K562 (cell line): ENCODE data around the gene RPL27A. TPM values are rescaled to one million over a fixed set of nuclear protein-coding genes. Genes with fewer than 3 reads are reported as not detected.

Experiments
- ATAC-seq: fragments of 200-7000 bp; cut with Tn5 transposase; 3 replicates; pipeline ENCODE4 v1.9.1; 2020; ENCODE audit warnings: moderate library complexity
- BruUV-seq: library from RNA; stranded (reverse); fragments of 400-500 nt; replicated peaks from 2 replicates; lab custom pipeline; 2021; lab: Mats Ljungman, UMichigan
- CTCF ChIA-PET: fragments of 300-600 bp; formaldehyde crosslinking; extraction: SDS; loops from one replicate; lab custom pipeline; 2021; ENCODE audit warnings: low intra/inter-chr PET ratio; lab: Yijun Ruan, JAX
- POLR2A ChIA-PET: fragments of 300-600, 350-650 bp; sonication (Branson Sonifier 250); formaldehyde crosslinking; extraction: SDS; loops from one replicate; lab custom pipeline; 2021; ENCODE audit warnings: antibody characterized with exemption, inconsistent platforms; lab: Yijun Ruan, JAX
- DNase-seq, 4 experiments: peaks; one replicate each; pipeline versions ENCODE4 v3.0.0 to v3.0.0-alpha.2; 2011 to 2018; ENCODE audit warnings: low spot score in 3 of 4, mixed read lengths in 3 of 4; ENCODE audit errors: extremely low read depth in 1 of 4
- FAIRE-seq: peaks from 2 replicates; lab custom pipeline; 2011; peaks lifted over from hg19 to GRCh38; lab: Jason Lieb, UNC
- H2AFZ ChIP-seq: 2 replicates; pipeline ENCODE4 v1.6.0; 2011; ENCODE audit warnings: low read depth, low read length, control low read depth, inconsistent platforms
- H3K27ac ChIP-seq: fragments of 200-600 bp; 3 replicates; pipeline ENCODE4 v1.8.0; 2011; ENCODE audit warnings: low read depth, mild to moderate bottlenecking, control low read depth, inconsistent platforms, low read length, moderate library complexity, mixed read lengths; ENCODE audit errors: extremely low read depth
- H3K27me3 ChIP-seq, 2 experiments: fragments of 300-600 bp in 1 of 2; 2 replicates in 1 of 2; 3 replicates in 1 of 2; pipeline versions ENCODE4 v1.6.0 to v1.8.0; 2011; ENCODE audit warnings: inconsistent platforms in 2 of 2, low read length in 2 of 2, mild to moderate bottlenecking in 1 of 2, mixed read lengths in 1 of 2, moderate library complexity in 1 of 2; ENCODE audit not compliant: control insufficient read depth in 2 of 2, insufficient read depth in 2 of 2
- H3K36me3 ChIP-seq: fragments of 300-600 bp; 3 replicates; pipeline ENCODE4 v1.8.0; 2011; ENCODE audit warnings: mild to moderate bottlenecking, low read length, inconsistent platforms; ENCODE audit not compliant: control insufficient read depth, insufficient read depth
- H3K4me1 ChIP-seq, 2 experiments: fragments of 200-600 bp in 1 of 2; replicated peaks in 1 of 2; 2 replicates in 1 of 2; 3 replicates in 1 of 2; pipeline versions ENCODE4 v1.5.1 to v1.8.0; 2011; ENCODE audit warnings: inconsistent platforms in 2 of 2, low read length in 2 of 2, mild to moderate bottlenecking in 1 of 2, mixed read lengths in 1 of 2, moderate library complexity in 1 of 2; ENCODE audit not compliant: control insufficient read depth in 2 of 2, insufficient read depth in 2 of 2
- H3K4me2 ChIP-seq: 2 replicates; pipeline ENCODE4 v1.6.1; 2011; ENCODE audit warnings: low read length, control low read depth, inconsistent platforms, mixed read lengths; ENCODE audit not compliant: insufficient read depth
- H3K4me3 ChIP-seq: fragments of 200-600 bp; sonication (generic), shearing (Covaris generic); 2 replicates; pipeline ENCODE4 v1.5.1; 2016; ENCODE audit warnings: control low read depth, inconsistent platforms
- H3K79me2 ChIP-seq: fragments of 200-600 bp; 3 replicates; pipeline ENCODE4 v1.8.0; 2011; ENCODE audit warnings: low read length, inconsistent platforms; ENCODE audit not compliant: control insufficient read depth, insufficient read depth
- H3K9ac ChIP-seq, 2 experiments: 2 replicates each; pipeline versions ENCODE4 v1.6.0 to v1.6.1; 2011; ENCODE audit warnings: low read depth in 2 of 2, low read length in 2 of 2, control low read depth in 1 of 2, inconsistent platforms in 1 of 2, mild to moderate bottlenecking in 1 of 2, mixed read lengths in 1 of 2; ENCODE audit not compliant: insufficient read depth in 1 of 2
- H3K9me1 ChIP-seq: one replicate; pipeline ENCODE4 v1.6.0; 2011; ENCODE audit warnings: inconsistent platforms, mild to moderate bottlenecking, low read length, moderate library complexity; ENCODE audit not compliant: control insufficient read depth, insufficient read depth
- H3K9me3 ChIP-seq: replicated peaks from 2 replicates; pipeline ENCODE4 v1.5.1; 2011; ENCODE audit warnings: low read depth, low read length, inconsistent platforms; ENCODE audit not compliant: control insufficient read depth, insufficient read depth
- H4K20me1 ChIP-seq: replicated peaks from 2 replicates; pipeline ENCODE4 v1.6.1; 2011; ENCODE audit warnings: low read length, inconsistent platforms, mixed read lengths; ENCODE audit not compliant: control insufficient read depth, insufficient read depth
- PCBP2 ChIP-seq: fragments of 200-400 bp; formaldehyde crosslinking; IDR thresholded peaks from 2 replicates; pipeline ENCODE4 v1.6.1; 2018; ENCODE audit warnings: low read length, low read depth, mild to moderate bottlenecking, moderate library complexity; ENCODE audit not compliant: poor library complexity, severe bottlenecking
- SMARCC2 ChIP-seq: fragments of 450-650 bp; IDR thresholded peaks from 2 replicates; pipeline ENCODE4 v1.6.1; 2017; ENCODE audit warnings: antibody characterized with exemption, moderate library complexity, mild to moderate bottlenecking, low read depth
- ZNF589 ChIP-seq: fragments of 200-800 bp; sonication (Bioruptor generic); IDR thresholded peaks from 2 replicates; pipeline ENCODE4 v1.6.1; 2016; ENCODE audit warnings: low read depth, missing genetic modification characterization, missing compliant biosample characterization
- ZNF740 ChIP-seq, 3 experiments: fragments of 200-800 bp in 1 of 3; sonication (Bioruptor generic) in 1 of 3; sonication (generic) in 1 of 3; formaldehyde crosslinking in 1 of 3; IDR thresholded peaks; 2 replicates each; pipeline versions ENCODE4 v1.6.1 to v1.8.0; 2016 to 2022; ENCODE audit warnings: mild to moderate bottlenecking in 2 of 3, missing compliant biosample characterization in 2 of 3, missing genetic modification characterization in 2 of 3, missing genetic modification reagents in 1 of 3
- ZNF766 ChIP-seq: fragments of 200-800 bp; sonication (Bioruptor generic); conservative IDR thresholded peaks from 2 replicates; pipeline ENCODE4 v1.6.1; 2016; ENCODE audit warnings: missing genetic modification characterization, missing compliant biosample characterization
- WGBS: fragments of 100-300 bp; shearing (Covaris generic); methylation state at CpG from one replicate; pipeline ENCODE4 v1.1.6; 2016; ENCODE audit warnings: low coverage, mixed read lengths; ENCODE audit not compliant: insufficient coverage; ENCODE audit errors: missing lambda C conversion rate; 5-methylcytosine and 5-hydroxymethylcytosine counted together
- in situ Hi-C: fragments of 300-500 bp; cut with MboI; formaldehyde crosslinking; loops from 4 replicates; pipeline ENCODE4 v1.15.0; 2018; ENCODE audit warnings: inconsistent platforms, mixed read lengths
- intact Hi-C: fragments of 100-400 bp; cut with micrococcal nuclease; formaldehyde crosslinking; loops from 2 replicates; pipeline ENCODE4 v1.14.2; 2022
- polyA plus RNA-seq, 8 experiments: library from polyadenylated mRNA; depleted of rRNA in 4 of 8; stranded (reverse) in 5 of 8; unstranded in 3 of 8; fragments of >200 nt; fragmentation: Nextera tagmentation in 2 of 8; fragmentation: Illumina TruSeq in 1 of 8; extraction: Ambion mirVana in 2 of 8; extraction: Trizol in 1 of 8; gene quantifications; 2 replicates each; pipeline versions ENCODE4 v1.2.1 to v1.2.3, GENCODE V29; 2011 to 2014; ENCODE audit warnings: inconsistent platforms in 1 of 8, missing spikeins in 1 of 8
- total RNA-seq, 7 experiments: library from RNA; depleted of rRNA in 6 of 7; stranded (reverse); fragments of >200 nt in 6 of 7; fragmentation: Illumina TruSeq in 2 of 7; extraction: Trizol in 2 of 7; gene quantifications; 2 replicates each; pipeline versions ENCODE4 v1.2.1 to v1.2.3, GENCODE V29; 2011 to 2021; ENCODE audit warnings: low replicate concordance in 1 of 7

RPL27A gene
- total and polyA plus RNA-seq, 9 of the 15 experiments (the other 6 are each of a cell fraction or from before 2014, with no cell fraction given) = 790 to 4,241 (median 2,267) TPM

- Histone ChIP-seq H3K9ac (no peak overlapping the region), H4K20me1 (no peaks in the 10 kb centered on the region; the same call in 1 of the 2 replicates), H2AFZ (peak overlapping the region; percentile 28; the same call in 1 of the 2 replicates), H3K4me1 (peaks cover 10 to 27% of the 10 kb centered on the region in 2 experiments), H3K4me2 (no peak overlapping the region), H3K27me3 (peaks cover 0 to 10% of the 10 kb centered on the region in 2 experiments; a peak in 2 of 5 replicates), H3K4me3 (no peak overlapping the region), H3K9me3 (no peaks in the 10 kb centered on the region), H3K9me1 (no peaks in the 10 kb centered on the region), H3K79me2 (no peaks in the 10 kb centered on the region), H3K36me3 (peaks cover 8% of the 10 kb centered on the region; the same call in 2 of the 3 replicates), H3K27ac (no peak overlapping the region; the same call in 2 of the 3 replicates)
- CTCF ChIA-PET = no interaction called here
- in situ Hi-C loops (no loop called here), intact Hi-C loops (no loop called here)
- BruUV-seq = no TSS peak
- no peak for ATAC-seq
- TF ChIP-seq ZNF740 (CRISPR knock-in tag; IDR thresholded peaks at IDR 0.05) (peak; percentile 72), ZNF740 (tag; IDR thresholded peaks at IDR 0.05) (no peak), ZNF766 (0 out of 2 replicates have a peak, but pooled peaks have one; percentile 28), SMARCC2 (no peak), ZNF589 (CRISPR knock-in tag) (no peak), PCBP2 (no peak)
- no peak for DNase-seq
- no peak for FAIRE-seq
- 47% methylated on average over 3 of the region's 3 CpGs for WGBS
- POLR2A ChIA-PET = interaction anchor here (0.6 to 3.5 kb wide), 4 partner anchors 9 to 17 kb away, joined by 3 to 30 read pairs (median 3); no protein-coding TSS in a partner anchor
These were observed 17.3 kb downstream of the RPL27A start for GRCh38 chr11:8699903-8700302.
